Measurements from ENCODE around the gene COL4A4.

The COL4A4 gene

GRCh38 chr2:226979004-226979403, 185.0 kb downstream of the COL4A4 start:
- in situ Hi-C loops (cut with MboI; ENCODE audit: low sequenced_read_pairs, unreplicated experiment) = loop anchor here (25.0 kb wide), 1 partner anchor 1067 kb away; no protein-coding TSS in a partner anchor
- no peak for TF ChIP-seq CTCF (IDR thresholded peaks at IDR 0.05; ENCODE audit: borderline replicate concordance, control extremely low read depth, extremely low read depth, insufficient read depth, missing control alignments)
- DNase-seq (ENCODE audit: low spot score) = no peak

GRCh38 chr2:226978300-226978699, 185.7 kb downstream of the COL4A4 start:
- DNase-seq (ENCODE audit: low spot score) = no peak
- in situ Hi-C loops (cut with MboI; ENCODE audit: low sequenced_read_pairs, unreplicated experiment) = loop anchor here (25.0 kb wide), 1 partner anchor 1066 kb away; no protein-coding TSS in a partner anchor
- TF ChIP-seq CTCF (IDR thresholded peaks at IDR 0.05; ENCODE audit: borderline replicate concordance, control extremely low read depth, extremely low read depth, insufficient read depth, missing control alignments) = no peak

- in situ Hi-C loops (cut with MboI; ENCODE audit: low sequenced_read_pairs, unreplicated experiment) = loop anchor here (25.0 kb wide), 1 partner anchor 1065 kb away; no protein-coding TSS in a partner anchor
- TF ChIP-seq CTCF (IDR thresholded peaks at IDR 0.05; ENCODE audit: borderline replicate concordance, control extremely low read depth, extremely low read depth, insufficient read depth, missing control alignments) = no peak
- DNase-seq (ENCODE audit: low spot score) = no peak
Measured at GRCh38 chr2:226977775-226978190, 186.2 kb downstream of the COL4A4 start.

GRCh38 chr2:226973816-226974215, 190.2 kb downstream of the COL4A4 start:
- no peak for DNase-seq (ENCODE audit: low spot score)
- no peak for TF ChIP-seq CTCF (IDR thresholded peaks at IDR 0.05; ENCODE audit: borderline replicate concordance, control extremely low read depth, extremely low read depth, insufficient read depth, missing control alignments)
- in situ Hi-C loops (cut with MboI; ENCODE audit: low sequenced_read_pairs, unreplicated experiment) = no loop called here

GRCh38 chr2:226971770-226972169, 192.2 kb downstream of the COL4A4 start:
- in situ Hi-C loops (cut with MboI; ENCODE audit: low sequenced_read_pairs, unreplicated experiment) = no loop called here
- no peak for DNase-seq (ENCODE audit: low spot score)
- no peak for TF ChIP-seq CTCF (IDR thresholded peaks at IDR 0.05; ENCODE audit: borderline replicate concordance, control extremely low read depth, extremely low read depth, insufficient read depth, missing control alignments)

- no peak for TF ChIP-seq CTCF (IDR thresholded peaks at IDR 0.05; ENCODE audit: borderline replicate concordance, control extremely low read depth, extremely low read depth, insufficient read depth, missing control alignments)
- in situ Hi-C loops (cut with MboI; ENCODE audit: low sequenced_read_pairs, unreplicated experiment) = no loop called here
- no peak for DNase-seq (ENCODE audit: low spot score)
Measured at GRCh38 chr2:226971084-226971483, 192.9 kb downstream of the COL4A4 start.

- in situ Hi-C loops (cut with MboI; ENCODE audit: low sequenced_read_pairs, unreplicated experiment) = no loop called here
- TF ChIP-seq CTCF (IDR thresholded peaks at IDR 0.05; ENCODE audit: borderline replicate concordance, control extremely low read depth, extremely low read depth, insufficient read depth, missing control alignments) = no peak
- no peak for DNase-seq (ENCODE audit: low spot score)
Measured at GRCh38 chr2:226970362-226970761, 193.6 kb downstream of the COL4A4 start.
